ENCODE measurements around the gene SPHK1.

Gene SPHK1

DNA sequence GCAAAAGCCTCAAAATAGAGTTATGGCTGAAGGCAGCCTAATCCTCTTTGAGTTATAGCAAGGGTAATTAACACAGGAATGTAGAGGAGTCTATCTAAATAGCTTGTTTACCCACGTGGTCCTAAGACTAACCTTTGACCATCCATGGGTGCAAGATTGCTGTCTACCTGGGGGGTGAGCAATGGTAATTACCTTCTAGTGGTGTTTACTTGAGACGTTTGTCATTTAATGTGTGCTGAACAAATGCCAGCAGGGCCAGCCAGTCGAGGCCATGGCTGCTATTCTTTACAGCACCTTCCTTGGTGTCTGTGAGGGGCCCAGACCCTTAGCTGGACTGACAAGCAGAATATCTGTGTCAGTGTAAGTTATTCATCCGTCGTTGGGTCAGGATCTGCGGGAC, 16.8 kb upstream of the SPHK1 start:
- no peak overlapping the region for H3K27ac ChIP-seq
- TF ChIP-seq, protein P1, sequence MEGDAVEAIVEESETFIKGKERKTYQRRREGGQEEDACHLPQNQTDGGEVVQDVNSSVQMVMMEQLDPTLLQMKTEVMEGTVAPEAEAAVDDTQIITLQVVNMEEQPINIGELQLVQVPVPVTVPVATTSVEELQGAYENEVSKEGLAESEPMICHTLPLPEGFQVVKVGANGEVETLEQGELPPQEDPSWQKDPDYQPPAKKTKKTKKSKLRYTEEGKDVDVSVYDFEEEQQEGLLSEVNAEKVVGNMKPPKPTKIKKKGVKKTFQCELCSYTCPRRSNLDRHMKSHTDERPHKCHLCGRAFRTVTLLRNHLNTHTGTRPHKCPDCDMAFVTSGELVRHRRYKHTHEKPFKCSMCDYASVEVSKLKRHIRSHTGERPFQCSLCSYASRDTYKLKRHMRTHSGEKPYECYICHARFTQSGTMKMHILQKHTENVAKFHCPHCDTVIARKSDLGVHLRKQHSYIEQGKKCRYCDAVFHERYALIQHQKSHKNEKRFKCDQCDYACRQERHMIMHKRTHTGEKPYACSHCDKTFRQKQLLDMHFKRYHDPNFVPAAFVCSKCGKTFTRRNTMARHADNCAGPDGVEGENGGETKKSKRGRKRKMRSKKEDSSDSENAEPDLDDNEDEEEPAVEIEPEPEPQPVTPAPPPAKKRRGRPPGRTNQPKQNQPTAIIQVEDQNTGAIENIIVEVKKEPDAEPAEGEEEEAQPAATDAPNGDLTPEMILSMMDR (IDR thresholded peaks at IDR 0.05), result no peak
- no peak overlapping the region for H3K4me3 ChIP-seq (ENCODE audit: low read depth in 1 of 2, low read length in 1 of 2)
- H3K36me3 ChIP-seq, result no peaks in the 10 kb centered on the region
- H3K27me3 ChIP-seq, result no peaks in the 10 kb centered on the region
- H3K4me1 ChIP-seq (ENCODE audit: control insufficient read depth in 1 of 2, insufficient read depth in 1 of 2, low read depth in 1 of 2, low read length in 1 of 2), result no peaks in the 10 kb centered on the region
- no peaks in the 10 kb centered on the region for H3K9me3 ChIP-seq

DNA sequence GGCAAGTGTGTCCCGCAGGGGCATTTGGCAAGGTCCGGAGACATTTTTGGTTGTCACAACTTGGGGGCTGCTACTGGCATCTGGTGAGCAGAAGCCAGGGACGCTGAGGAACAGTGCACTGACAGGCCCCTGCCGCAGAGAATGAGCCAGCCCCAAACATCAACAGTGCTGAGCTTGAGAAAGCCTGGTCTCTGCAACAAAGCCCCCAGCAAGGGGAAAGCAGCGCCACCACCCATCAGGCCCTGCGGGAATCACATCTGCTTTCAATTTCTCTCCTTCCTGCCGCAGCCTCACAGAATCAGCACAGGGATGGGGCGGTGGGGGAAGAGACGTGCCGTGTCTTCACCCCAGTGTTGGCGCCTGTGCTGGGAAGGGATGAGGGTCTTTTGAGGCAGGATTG, 15.9 kb upstream of the SPHK1 start:
- H3K27ac ChIP-seq, result no peak overlapping the region
- H3K9me3 ChIP-seq, result no peaks in the 10 kb centered on the region
- H3K36me3 ChIP-seq, result no peaks in the 10 kb centered on the region
- H3K4me1 ChIP-seq (ENCODE audit: control insufficient read depth in 1 of 2, insufficient read depth in 1 of 2, low read depth in 1 of 2, low read length in 1 of 2), result no peaks in the 10 kb centered on the region
- TF ChIP-seq, protein P1 (IDR thresholded peaks at IDR 0.05), result no peak
- no peak overlapping the region for H3K4me3 ChIP-seq (ENCODE audit: low read depth in 1 of 2, low read length in 1 of 2)
- H3K27me3 ChIP-seq, result no peaks in the 10 kb centered on the region

DNA sequence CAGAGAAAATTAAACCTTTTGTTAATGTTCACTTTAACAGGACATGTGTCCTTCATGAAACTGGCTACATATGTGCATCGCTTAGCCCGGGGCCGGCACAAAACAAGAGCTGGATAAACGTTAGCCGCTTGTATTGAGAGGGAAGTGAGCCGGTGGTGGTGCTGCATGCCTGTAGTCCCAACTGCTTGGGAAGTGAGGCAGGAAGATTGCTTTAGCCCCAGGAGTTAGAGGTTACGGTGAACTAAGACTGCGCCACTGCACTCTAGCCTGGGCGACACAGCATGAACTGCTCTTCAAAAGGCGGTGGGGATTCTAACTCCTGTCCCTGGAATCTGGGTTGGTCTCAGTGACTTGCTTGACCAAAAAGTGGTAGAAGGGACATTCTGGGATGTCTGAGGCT, 15.0 kb upstream of the SPHK1 start:
- Histone ChIP-seq H3K4me3 (ENCODE audit: low read depth in 1 of 2, low read length in 1 of 2) (no peak overlapping the region), H3K4me1 (ENCODE audit: control insufficient read depth in 1 of 2, insufficient read depth in 1 of 2, low read depth in 1 of 2, low read length in 1 of 2) (no peaks in the 10 kb centered on the region), H3K36me3 (no peaks in the 10 kb centered on the region), H3K9me3 (no peaks in the 10 kb centered on the region), H3K27me3 (no peaks in the 10 kb centered on the region), H3K27ac (no peak overlapping the region)
- TF ChIP-seq, protein P1 (IDR thresholded peaks at IDR 0.05), result no peak

DNA sequence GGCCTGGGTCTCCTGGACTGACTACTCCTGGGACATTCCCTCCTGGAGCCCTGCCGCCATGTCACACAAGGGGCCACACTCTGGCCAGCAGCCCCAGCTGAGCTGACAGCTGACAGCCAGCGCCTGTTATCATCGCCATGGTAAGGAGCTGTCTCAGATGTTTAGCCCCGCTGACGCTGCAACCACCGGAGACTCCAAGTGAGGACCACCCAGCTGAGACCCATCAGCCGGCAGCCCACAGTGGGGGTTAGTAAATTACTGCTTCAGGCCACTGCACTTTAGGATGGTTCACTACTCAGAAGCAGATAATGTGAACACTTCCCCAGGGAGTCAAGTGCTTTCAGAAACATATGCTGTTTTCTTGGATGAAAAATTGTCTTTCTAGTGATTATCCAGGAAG, 14.6 kb upstream of the SPHK1 start:
- H3K4me3 ChIP-seq (ENCODE audit: low read depth in 1 of 2, low read length in 1 of 2), result no peak overlapping the region
- H3K27ac ChIP-seq, result no peak overlapping the region
- H3K27me3 ChIP-seq, result no peaks in the 10 kb centered on the region
- TF ChIP-seq, protein P1 (IDR thresholded peaks at IDR 0.05), result no peak
- H3K4me1 ChIP-seq (ENCODE audit: control insufficient read depth in 1 of 2, insufficient read depth in 1 of 2, low read depth in 1 of 2, low read length in 1 of 2), result no peaks in the 10 kb centered on the region
- H3K9me3 ChIP-seq, result no peaks in the 10 kb centered on the region
- no peaks in the 10 kb centered on the region for H3K36me3 ChIP-seq

DNA sequence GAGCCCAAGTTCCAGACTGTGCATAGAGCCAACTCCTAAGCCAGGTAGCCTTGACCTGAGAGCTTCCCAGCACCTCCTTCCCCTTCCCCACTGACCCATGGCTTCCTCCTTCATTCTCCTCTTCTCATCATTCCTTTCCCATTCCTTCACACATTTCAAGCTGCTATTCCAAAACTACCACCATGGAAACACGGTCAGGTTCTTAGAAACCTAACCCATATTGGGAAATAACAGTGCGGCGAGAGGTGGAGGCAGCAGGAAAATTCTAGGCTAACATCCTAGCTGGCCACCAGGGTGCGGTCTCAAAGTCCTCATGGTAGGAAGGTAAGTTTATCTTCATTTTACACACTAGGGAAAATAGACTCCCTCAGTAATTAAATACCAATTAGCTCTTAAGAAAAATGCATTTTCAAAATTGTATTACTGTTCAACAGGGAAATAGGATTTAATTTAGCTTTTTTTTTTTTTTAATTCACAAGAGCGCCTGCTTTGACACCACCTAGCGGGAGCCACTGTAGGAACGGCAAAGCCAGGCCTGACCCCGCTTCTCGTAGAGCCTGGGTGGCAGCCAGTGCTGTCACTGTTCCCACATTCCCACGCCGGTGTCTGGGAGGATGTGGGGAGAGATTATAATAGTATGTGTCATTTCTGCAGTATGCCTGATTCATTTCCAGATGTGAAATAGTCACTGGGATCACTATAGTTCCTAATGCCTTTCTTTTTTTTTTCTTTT, 14.0 kb upstream of the SPHK1 start:
- Histone ChIP-seq H3K27ac (no peak overlapping the region), H3K27me3 (no peaks in the 10 kb centered on the region), H3K4me3 (ENCODE audit: low read depth in 1 of 2, low read length in 1 of 2) (no peak overlapping the region), H3K9me3 (no peaks in the 10 kb centered on the region), H3K36me3 (no peaks in the 10 kb centered on the region), H3K4me1 (ENCODE audit: control insufficient read depth in 1 of 2, insufficient read depth in 1 of 2, low read depth in 1 of 2, low read length in 1 of 2) (no peaks in the 10 kb centered on the region)
- TF ChIP-seq, protein P1 (IDR thresholded peaks at IDR 0.05), result no peak
